Astrocyte (in vitro differentiated cells and primary cell): Measurements from ENCODE around the gene PTGIR. TPM values are rescaled to one million over a fixed set of nuclear protein-coding genes. Genes with fewer than 3 reads are reported as not detected.

ENCODE experiments used
- DNase-seq: peaks from one replicate; pipeline ENCODE4 v3.0.0-alpha.2; 2010; ENCODE audit warnings: low read depth
- FAIRE-seq: peaks from 2 replicates; lab custom pipeline; 2011; peaks lifted over from hg19 to GRCh38; lab: Jason Lieb, UNC
- H2AFZ ChIP-seq: 2 replicates; pipeline ENCODE4 v1.6.0; 2012; ENCODE audit warnings: low read depth, low read length, inconsistent platforms
- H3K27ac ChIP-seq: 2 replicates; pipeline ENCODE4 v1.5.1; 2011; ENCODE audit warnings: low read depth, low read length, inconsistent platforms
- H3K27me3 ChIP-seq: 2 replicates; pipeline ENCODE4 v1.6.0; 2011; ENCODE audit warnings: low read length, inconsistent platforms; ENCODE audit not compliant: insufficient read depth
- H3K36me3 ChIP-seq: 2 replicates; pipeline ENCODE4 v1.5.1; 2011; ENCODE audit warnings: low read length, inconsistent platforms; ENCODE audit not compliant: insufficient read depth
- H3K4me1 ChIP-seq: 2 replicates; pipeline ENCODE4 v1.5.1; 2011; ENCODE audit warnings: low read length, inconsistent platforms; ENCODE audit not compliant: insufficient read depth
- H3K4me2 ChIP-seq: 2 replicates; pipeline ENCODE4 v1.6.0; 2012; ENCODE audit warnings: low read length, inconsistent platforms
- H3K4me3 ChIP-seq: 2 replicates; pipeline ENCODE4 v1.5.1; 2011; ENCODE audit warnings: low read depth, mild to moderate bottlenecking, low read length, inconsistent platforms; ENCODE audit not compliant: insufficient read depth
- H3K79me2 ChIP-seq: 2 replicates; pipeline ENCODE4 v1.6.0; 2012; ENCODE audit warnings: mild to moderate bottlenecking, low read length, inconsistent platforms; ENCODE audit not compliant: insufficient read depth
- H3K9ac ChIP-seq: 2 replicates; pipeline ENCODE4 v1.6.0; 2012; ENCODE audit warnings: mild to moderate bottlenecking, low read length, inconsistent platforms
- H3K9me3 ChIP-seq: 2 replicates; pipeline ENCODE4 v1.5.1; 2012; ENCODE audit warnings: low read depth, mild to moderate bottlenecking, low read length, inconsistent platforms; ENCODE audit not compliant: insufficient read depth
- H4K20me1 ChIP-seq: 2 replicates; pipeline ENCODE4 v1.6.0; 2012; ENCODE audit warnings: low read length, inconsistent platforms; ENCODE audit not compliant: insufficient read depth
- H3K27ac Mint-ChIP-seq: one replicate; pipeline ENCODE4 v1.8.0; 2021; ENCODE audit warnings: mild to moderate bottlenecking, mixed read lengths; ENCODE audit not compliant: unreplicated experiment
- H3K27me3 Mint-ChIP-seq: one replicate; pipeline ENCODE4 v1.8.0; 2021; ENCODE audit warnings: low read depth, mixed read lengths; ENCODE audit not compliant: unreplicated experiment
- H3K36me3 Mint-ChIP-seq: one replicate; pipeline ENCODE4 v1.8.0; 2021; ENCODE audit warnings: low read depth, mixed read lengths; ENCODE audit not compliant: unreplicated experiment
- H3K4me1 Mint-ChIP-seq: one replicate; pipeline ENCODE4 v1.8.0; 2021; ENCODE audit warnings: low read depth, mixed read lengths; ENCODE audit not compliant: unreplicated experiment
- H3K4me3 Mint-ChIP-seq: one replicate; pipeline ENCODE4 v1.8.0; 2021; ENCODE audit warnings: mild to moderate bottlenecking, moderate library complexity, mixed read lengths; ENCODE audit not compliant: unreplicated experiment
- H3K9me3 Mint-ChIP-seq: one replicate; pipeline ENCODE4 v1.8.0; 2021; ENCODE audit warnings: mild to moderate bottlenecking, mixed read lengths; ENCODE audit not compliant: unreplicated experiment
- EZH2 ChIP-seq: IDR thresholded peaks from 2 replicates; pipeline ENCODE4 v1.6.1; 2012; ENCODE audit warnings: mild to moderate bottlenecking, low read length, inconsistent platforms; ENCODE audit not compliant: insufficient read depth
- total RNA-seq: library from RNA; stranded (reverse); gene quantifications from 2 replicates; pipeline ENCODE4 v1.2.1, GENCODE V29; 2021
- TF ChIP-seq, protein P1 (sequence below): IDR thresholded peaks from 2 replicates; pipeline ENCODE4 v1.5.1; 2011; ENCODE audit warnings: low read depth, mild to moderate bottlenecking, inconsistent platforms, low read length, moderate library complexity; ENCODE audit not compliant: insufficient read depth

PTGIR gene
- total RNA-seq, 1 donor from 2014 or later, result 0.52 TPM

DNA sequence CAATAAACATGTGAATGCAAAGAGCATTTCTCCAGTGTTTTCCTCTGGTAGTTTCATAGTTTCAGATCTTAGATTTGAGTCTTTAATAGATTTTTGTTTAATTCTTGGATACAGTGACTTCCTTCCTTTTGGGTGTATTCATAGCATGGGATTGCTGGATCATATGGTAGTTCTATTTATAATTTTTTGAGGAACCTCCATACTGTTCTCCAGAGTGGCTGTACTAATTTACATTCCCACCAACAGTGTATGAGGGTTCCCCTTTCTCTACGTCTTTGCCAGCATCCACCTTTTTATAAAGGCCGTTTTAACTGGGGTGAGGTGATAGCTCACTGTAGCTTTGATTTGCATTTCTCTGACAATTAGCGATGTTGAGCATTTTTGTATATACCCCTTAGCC is 33.0 kb downstream of the PTGIR start:
- H3K9me3 Mint-ChIP-seq, result peaks cover 3% of the 10 kb centered on the region
- H3K36me3 Mint-ChIP-seq, result no peaks in the 10 kb centered on the region
- Histone ChIP-seq H2AFZ (no peak overlapping the region), H3K4me2 (no peak overlapping the region), H3K4me3 (no peak overlapping the region), H3K4me1 (no peaks in the 10 kb centered on the region), H4K20me1 (no peaks in the 10 kb centered on the region), H3K27ac (no peak overlapping the region), H3K36me3 (no peaks in the 10 kb centered on the region), H3K79me2 (no peaks in the 10 kb centered on the region), H3K9ac (no peak overlapping the region), H3K9me3 (no peaks in the 10 kb centered on the region), H3K27me3 (no peaks in the 10 kb centered on the region)
- H3K27me3 Mint-ChIP-seq, result peaks cover 6% of the 10 kb centered on the region
- H3K4me3 Mint-ChIP-seq, result no peak overlapping the region
- DNase-seq (no peak), FAIRE-seq (no peak)
- H3K27ac Mint-ChIP-seq, result no peak overlapping the region
- H3K4me1 Mint-ChIP-seq, result no peaks in the 10 kb centered on the region
- no peak for TF ChIP-seq EZH2
- TF ChIP-seq, protein P1, sequence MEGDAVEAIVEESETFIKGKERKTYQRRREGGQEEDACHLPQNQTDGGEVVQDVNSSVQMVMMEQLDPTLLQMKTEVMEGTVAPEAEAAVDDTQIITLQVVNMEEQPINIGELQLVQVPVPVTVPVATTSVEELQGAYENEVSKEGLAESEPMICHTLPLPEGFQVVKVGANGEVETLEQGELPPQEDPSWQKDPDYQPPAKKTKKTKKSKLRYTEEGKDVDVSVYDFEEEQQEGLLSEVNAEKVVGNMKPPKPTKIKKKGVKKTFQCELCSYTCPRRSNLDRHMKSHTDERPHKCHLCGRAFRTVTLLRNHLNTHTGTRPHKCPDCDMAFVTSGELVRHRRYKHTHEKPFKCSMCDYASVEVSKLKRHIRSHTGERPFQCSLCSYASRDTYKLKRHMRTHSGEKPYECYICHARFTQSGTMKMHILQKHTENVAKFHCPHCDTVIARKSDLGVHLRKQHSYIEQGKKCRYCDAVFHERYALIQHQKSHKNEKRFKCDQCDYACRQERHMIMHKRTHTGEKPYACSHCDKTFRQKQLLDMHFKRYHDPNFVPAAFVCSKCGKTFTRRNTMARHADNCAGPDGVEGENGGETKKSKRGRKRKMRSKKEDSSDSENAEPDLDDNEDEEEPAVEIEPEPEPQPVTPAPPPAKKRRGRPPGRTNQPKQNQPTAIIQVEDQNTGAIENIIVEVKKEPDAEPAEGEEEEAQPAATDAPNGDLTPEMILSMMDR, result no peak

DNA sequence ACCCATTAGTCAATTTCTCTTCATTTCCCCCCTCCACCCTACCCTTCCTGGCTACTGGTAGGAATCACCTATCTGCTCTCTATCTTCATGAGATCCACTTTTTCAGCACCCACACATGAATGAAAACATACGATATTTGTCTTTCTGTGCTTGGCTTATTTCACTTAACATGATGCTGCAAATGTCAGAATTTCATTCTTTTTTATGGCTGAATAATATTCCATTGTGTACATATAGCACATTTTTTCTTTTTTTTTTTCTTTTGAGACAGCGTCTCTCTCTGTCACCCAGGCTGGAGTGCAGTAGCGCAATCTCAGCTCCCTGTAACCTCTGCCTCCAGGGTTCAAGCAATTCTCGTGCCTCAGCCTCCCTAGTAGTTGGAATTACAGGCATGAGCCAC is 33.6 kb downstream of the PTGIR start:
- no peaks in the 10 kb centered on the region for H4K20me1 ChIP-seq
- no peak overlapping the region for H3K27ac Mint-ChIP-seq
- H3K36me3 ChIP-seq, result no peaks in the 10 kb centered on the region
- no peak overlapping the region for H3K4me3 Mint-ChIP-seq
- peaks cover 2% of the 10 kb centered on the region for H3K36me3 Mint-ChIP-seq
- no peak overlapping the region for H3K4me3 ChIP-seq
- no peaks in the 10 kb centered on the region for H3K4me1 ChIP-seq
- no peak overlapping the region for H2AFZ ChIP-seq
- H3K9me3 ChIP-seq, result no peaks in the 10 kb centered on the region
- no peaks in the 10 kb centered on the region for H3K27me3 ChIP-seq
- DNase-seq, result no peak
- H3K9me3 Mint-ChIP-seq, result peaks cover 6% of the 10 kb centered on the region
- no peak overlapping the region for H3K4me2 ChIP-seq
- peaks cover 6% of the 10 kb centered on the region for H3K27me3 Mint-ChIP-seq
- no peak for FAIRE-seq
- H3K9ac ChIP-seq, result no peak overlapping the region
- no peaks in the 10 kb centered on the region for H3K4me1 Mint-ChIP-seq
- no peaks in the 10 kb centered on the region for H3K79me2 ChIP-seq
- H3K27ac ChIP-seq, result no peak overlapping the region
- TF ChIP-seq EZH2, result no peak
- TF ChIP-seq, protein P1, result no peak

GRCh38 chr19:46587861-46588260 is 37.0 kb downstream of the PTGIR start:
- Histone ChIP-seq H3K79me2 (no peaks in the 10 kb centered on the region), H3K4me2 (no peak overlapping the region), H3K4me1 (no peaks in the 10 kb centered on the region), H3K4me3 (no peak overlapping the region), H3K9ac (no peak overlapping the region), H3K27ac (no peak overlapping the region), H2AFZ (no peak overlapping the region), H3K36me3 (no peaks in the 10 kb centered on the region), H3K9me3 (no peaks in the 10 kb centered on the region), H3K27me3 (no peaks in the 10 kb centered on the region), H4K20me1 (no peaks in the 10 kb centered on the region)
- H3K4me1 Mint-ChIP-seq, result no peaks in the 10 kb centered on the region
- H3K27me3 Mint-ChIP-seq, result peaks cover 6% of the 10 kb centered on the region
- no peak overlapping the region for H3K4me3 Mint-ChIP-seq
- H3K27ac Mint-ChIP-seq, result no peak overlapping the region
- peaks cover 6% of the 10 kb centered on the region for H3K9me3 Mint-ChIP-seq
- no peak for FAIRE-seq
- no peak for DNase-seq
- TF ChIP-seq, protein P1, result no peak
- no peak for TF ChIP-seq EZH2
- peaks cover 2% of the 10 kb centered on the region for H3K36me3 Mint-ChIP-seq
